Keratinocyte (primary cell): ENCODE results near the gene CD180. TPM values are rescaled to one million over a fixed set of nuclear protein-coding genes. Genes with fewer than 3 reads are reported as not detected.

Experiments used
- DNase-seq: peaks from one replicate; pipeline ENCODE4 v3.0.0-alpha.2; 2011; ENCODE audit warnings: low read depth, missing footprints, low spot score
- FAIRE-seq: peaks from 2 replicates; lab custom pipeline; 2011; peaks lifted over from hg19 to GRCh38; lab: Jason Lieb, UNC
- H2AFZ ChIP-seq: 2 replicates; pipeline ENCODE4 v1.6.0; 2012; ENCODE audit warnings: low read length, control low read depth, inconsistent platforms; ENCODE audit not compliant: control insufficient read depth
- H3K27ac ChIP-seq: 2 replicates; pipeline ENCODE4 v1.5.1; 2011; ENCODE audit warnings: low read length; ENCODE audit not compliant: control insufficient read depth, insufficient read depth
- H3K27me3 ChIP-seq: 3 replicates; pipeline ENCODE4 v1.6.0; 2011; ENCODE audit warnings: low read length; ENCODE audit not compliant: control insufficient read depth, insufficient read depth; ENCODE audit errors: extremely low read depth
- H3K36me3 ChIP-seq, 2 experiments: 2 replicates in 1 of 2; 3 replicates in 1 of 2; pipeline ENCODE4 v1.5.1; 2011; ENCODE audit warnings: low read length in 2 of 2, mild to moderate bottlenecking in 1 of 2; ENCODE audit not compliant: control insufficient read depth in 2 of 2, insufficient read depth in 2 of 2; ENCODE audit errors: extremely low read depth in 1 of 2
- H3K4me1 ChIP-seq: 3 replicates; pipeline ENCODE4 v1.5.1; 2011; ENCODE audit warnings: low read length; ENCODE audit not compliant: control insufficient read depth, insufficient read depth; ENCODE audit errors: extremely low read depth
- H3K4me2 ChIP-seq: 3 replicates; pipeline ENCODE4 v1.6.0; 2011; ENCODE audit warnings: low read depth, low read length; ENCODE audit not compliant: control insufficient read depth, insufficient read depth; ENCODE audit errors: extremely low read depth
- H3K4me3 ChIP-seq, 3 experiments: fragments of 200-600 bp in 1 of 3; sonication (generic) in 1 of 3; 2 replicates in 2 of 3; 3 replicates in 1 of 3; pipeline ENCODE4 v1.5.1; 2011 to 2016; ENCODE audit warnings: low read length in 3 of 3, mild to moderate bottlenecking in 3 of 3, control low read depth in 2 of 3, inconsistent platforms in 1 of 3, low read depth in 1 of 3, mixed read lengths in 1 of 3, mixed run types in 1 of 3, moderate library complexity in 1 of 3; ENCODE audit not compliant: control insufficient read depth in 2 of 3, insufficient read depth in 2 of 3; ENCODE audit errors: extremely low read depth in 1 of 3
- H3K79me2 ChIP-seq: 2 replicates; pipeline ENCODE4 v1.6.0; 2012; ENCODE audit warnings: low read length; ENCODE audit not compliant: control insufficient read depth, insufficient read depth
- H3K9ac ChIP-seq: 3 replicates; pipeline ENCODE4 v1.6.0; 2011; ENCODE audit warnings: low read length; ENCODE audit not compliant: control insufficient read depth, insufficient read depth; ENCODE audit errors: extremely low read depth
- H3K9me1 ChIP-seq: 3 replicates; pipeline ENCODE4 v1.6.0; 2011; ENCODE audit warnings: low read length; ENCODE audit not compliant: control insufficient read depth, insufficient read depth; ENCODE audit errors: extremely low read depth
- H3K9me3 ChIP-seq: 2 replicates; pipeline ENCODE4 v1.5.1; 2012; ENCODE audit warnings: low read depth, low read length; ENCODE audit not compliant: control insufficient read depth
- H4K20me1 ChIP-seq: 3 replicates; pipeline ENCODE4 v1.6.0; 2011; ENCODE audit warnings: low read length; ENCODE audit not compliant: control insufficient read depth, insufficient read depth; ENCODE audit errors: extremely low read depth
- EZH2 ChIP-seq: IDR thresholded peaks from one replicate; pipeline ENCODE4 v1.6.1; 2012; ENCODE audit warnings: inconsistent platforms, mild to moderate bottlenecking, low read length, moderate library complexity
- dilution Hi-C: fragments of 300-500 bp; cut with MboI; formaldehyde crosslinking; loops from one replicate; pipeline ENCODE4 v1.7.0; 2020; ENCODE audit warnings: low sequenced_read_pairs; ENCODE audit not compliant: extremely low pct_ligation_motif_present
- polyA plus RNA-seq, 5 experiments: library from polyadenylated mRNA; depleted of rRNA in 3 of 5; stranded (reverse) in 3 of 5; stranded (forward) in 1 of 5; unstranded in 1 of 5; fragments of >200 nt; gene quantifications; 1 replicate in 1 of 5; 2 replicates in 3 of 5; 3 replicates in 1 of 5; pipeline versions ENCODE4 v1.2.1 to v1.2.3, GENCODE V29; 2011 to 2012; ENCODE audit warnings: missing spikeins in 2 of 5, low read depth in 1 of 5, low replicate concordance in 1 of 5
- TF ChIP-seq, protein P1 (sequence below), 3 experiments: IDR thresholded peaks in 1 of 3; conservative IDR thresholded peaks in 1 of 3; optimal IDR thresholded peaks in 1 of 3; 2 replicates in 2 of 3; 3 replicates in 1 of 3; pipeline versions ENCODE3 to v1.5.1; 2011; ENCODE audit warnings: low read length in 3 of 3, mild to moderate bottlenecking in 3 of 3, moderate library complexity in 2 of 3, control low read depth in 1 of 3, inconsistent platforms in 1 of 3; ENCODE audit not compliant: insufficient read depth in 2 of 3; ENCODE audit errors: extremely low read depth in 1 of 3

CD180 gene
- polyA plus RNA-seq, 1 donor (not counting 4 experiments of a cell fraction or from before 2014, with no cell fraction given): not detected

DNA sequence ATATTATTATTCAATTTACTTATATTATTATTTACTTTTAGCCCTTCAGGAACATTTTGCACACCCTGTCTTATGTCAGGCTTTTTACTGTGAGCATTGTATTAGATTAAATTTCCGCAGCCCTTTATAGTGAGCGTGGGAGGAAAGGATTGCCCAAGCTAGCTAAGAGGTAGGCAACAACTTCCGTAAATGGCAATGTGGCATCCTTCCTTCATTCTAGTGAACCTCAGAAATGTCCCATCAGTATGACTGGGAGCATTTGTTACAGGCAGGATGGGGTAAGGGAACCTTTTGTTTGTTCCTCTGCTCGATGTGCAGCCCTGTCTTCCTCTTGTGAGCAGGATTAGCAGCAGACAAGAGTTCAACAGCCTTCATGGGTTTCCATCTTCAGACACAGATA, 6.2 kb upstream of the CD180 start:
- peak; percentile 41 for FAIRE-seq
- TF ChIP-seq, protein P1, sequence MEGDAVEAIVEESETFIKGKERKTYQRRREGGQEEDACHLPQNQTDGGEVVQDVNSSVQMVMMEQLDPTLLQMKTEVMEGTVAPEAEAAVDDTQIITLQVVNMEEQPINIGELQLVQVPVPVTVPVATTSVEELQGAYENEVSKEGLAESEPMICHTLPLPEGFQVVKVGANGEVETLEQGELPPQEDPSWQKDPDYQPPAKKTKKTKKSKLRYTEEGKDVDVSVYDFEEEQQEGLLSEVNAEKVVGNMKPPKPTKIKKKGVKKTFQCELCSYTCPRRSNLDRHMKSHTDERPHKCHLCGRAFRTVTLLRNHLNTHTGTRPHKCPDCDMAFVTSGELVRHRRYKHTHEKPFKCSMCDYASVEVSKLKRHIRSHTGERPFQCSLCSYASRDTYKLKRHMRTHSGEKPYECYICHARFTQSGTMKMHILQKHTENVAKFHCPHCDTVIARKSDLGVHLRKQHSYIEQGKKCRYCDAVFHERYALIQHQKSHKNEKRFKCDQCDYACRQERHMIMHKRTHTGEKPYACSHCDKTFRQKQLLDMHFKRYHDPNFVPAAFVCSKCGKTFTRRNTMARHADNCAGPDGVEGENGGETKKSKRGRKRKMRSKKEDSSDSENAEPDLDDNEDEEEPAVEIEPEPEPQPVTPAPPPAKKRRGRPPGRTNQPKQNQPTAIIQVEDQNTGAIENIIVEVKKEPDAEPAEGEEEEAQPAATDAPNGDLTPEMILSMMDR (optimal IDR thresholded peaks at IDR 0.05 in 1 of 3, IDR thresholded peaks at IDR 0.05 in 1 of 3, conservative IDR thresholded peaks at IDR 0.05 in 1 of 3; ENCODE audit: extremely low read depth in 1 of 3, insufficient read depth in 2 of 3, low read length in 3 of 3): no peak
- TF ChIP-seq EZH2: no peak
- DNase-seq: no peak

DNA sequence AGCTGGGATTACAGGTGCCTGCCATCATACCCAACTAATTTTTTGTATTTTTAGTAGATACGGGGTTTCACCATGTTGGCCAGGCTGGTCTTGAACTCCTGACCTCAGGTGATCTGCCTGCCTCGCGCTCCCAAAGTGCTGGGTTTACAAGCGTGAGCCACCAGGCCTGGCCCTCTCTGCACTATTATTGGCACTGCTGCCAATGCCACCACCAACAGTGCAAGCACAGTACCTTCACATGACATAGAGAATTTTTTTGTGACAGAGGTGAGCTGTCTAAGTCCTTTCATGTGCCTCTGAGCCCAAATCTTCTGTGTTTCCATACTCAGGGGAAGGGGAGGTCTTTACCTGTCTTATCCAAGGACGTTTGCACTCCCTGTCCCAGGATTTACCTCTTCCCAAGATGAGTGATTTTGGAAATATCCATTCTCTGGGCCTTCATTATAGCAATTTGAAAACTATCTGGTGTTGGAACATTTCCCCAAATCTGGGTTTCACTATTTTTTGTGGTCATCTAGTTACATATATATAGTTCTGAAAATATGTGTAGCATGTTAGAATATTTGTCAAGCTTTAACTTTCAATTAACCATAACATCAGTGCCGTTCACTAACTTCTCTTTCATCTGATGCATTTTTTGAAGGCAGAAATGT, 5.4 kb upstream of the CD180 start:
- DNase-seq (no peak), FAIRE-seq (no peak)
- Histone ChIP-seq H3K36me3 (no peaks in the 10 kb centered on the region), H3K4me3 (no peak overlapping the region), H3K27me3 (no peaks in the 10 kb centered on the region), H3K9me1 (no peaks in the 10 kb centered on the region), H4K20me1 (no peaks in the 10 kb centered on the region), H3K9ac (no peak overlapping the region), H3K27ac (no peak overlapping the region), H3K79me2 (no peaks in the 10 kb centered on the region), H2AFZ (no peak overlapping the region), H3K4me1 (peaks cover 14% of the 10 kb centered on the region), H3K4me2 (no peak overlapping the region), H3K9me3 (no peaks in the 10 kb centered on the region)
- dilution Hi-C loops: no loop called here
- TF ChIP-seq, protein P1 (optimal IDR thresholded peaks at IDR 0.05 in 1 of 3, IDR thresholded peaks at IDR 0.05 in 1 of 3, conservative IDR thresholded peaks at IDR 0.05 in 1 of 3; ENCODE audit: extremely low read depth in 1 of 3, insufficient read depth in 2 of 3, low read length in 3 of 3): no peak
- TF ChIP-seq EZH2: no peak

More for the DNA sequence above, 6.2 kb upstream of the CD180 start:
- no peaks in the 10 kb centered on the region for H3K27me3 ChIP-seq
- no peak overlapping the region for H3K4me2 ChIP-seq
- no peak overlapping the region for H3K9ac ChIP-seq
- no peak overlapping the region for H3K4me3 ChIP-seq
- no peak overlapping the region for H2AFZ ChIP-seq
- H3K27ac ChIP-seq: no peak overlapping the region
- H3K79me2 ChIP-seq: no peaks in the 10 kb centered on the region
- no peaks in the 10 kb centered on the region for H4K20me1 ChIP-seq
- peaks cover 22% of the 10 kb centered on the region for H3K4me1 ChIP-seq
- no peaks in the 10 kb centered on the region for H3K9me1 ChIP-seq
- dilution Hi-C loops: no loop called here
- H3K9me3 ChIP-seq: no peaks in the 10 kb centered on the region
- H3K36me3 ChIP-seq: no peaks in the 10 kb centered on the region
